Stimulated activated CD8-positive, alpha-beta memory T cell treated with anti-CD3 and anti-CD28 coated beads, Interleukin-4, amount 100 ng/mL, for 1 hour (primary cell): ENCODE data around the gene TMEM161B.
"Not testable (repeated sequence)": the region's sequence is repeated elsewhere in the genome, so short reads cannot be mapped to it uniquely, and the experiment has no call there.

Source experiments
- DNase-seq, 2 donors: peaks; one replicate each; pipeline ENCODE4 v3.0.0-alpha.2; 2020; ENCODE audit warnings: low read depth in 2 of 2, low spot score in 1 of 2

The TMEM161B gene

GRCh38 chr5:88268385-88269184 lies at the start of gene TMEM161B:
Gene TMEM161B, minus strand, starts transcription at chr5:88268845. Its CDS starts 122 bp downstream, at chr5:88268723.
- peak; percentile 88 to 91 for DNase-seq

- DNase-seq, result no peak
Observed at GRCh38 chr5:88304356-88304755, 35.7 kb upstream of the TMEM161B start.

- no peak for DNase-seq
Observed at GRCh38 chr5:88298425-88298824, 29.8 kb upstream of the TMEM161B start.

- no peak for DNase-seq
Observed at GRCh38 chr5:88290801-88291200, 22.2 kb upstream of the TMEM161B start.

- no peak for DNase-seq
Observed at GRCh38 chr5:88288528-88289197, 20.0 kb upstream of the TMEM161B start.

- DNase-seq, result no peak
Observed at GRCh38 chr5:88287846-88288527, 19.3 kb upstream of the TMEM161B start.

GRCh38 chr5:88287302-88287701 lies 18.7 kb upstream of the TMEM161B start:
- DNase-seq, result no peak

GRCh38 chr5:88283690-88284089 lies 15.0 kb upstream of the TMEM161B start:
- no peak for DNase-seq

GRCh38 chr5:88281322-88281721 lies 12.7 kb upstream of the TMEM161B start:
- DNase-seq, result no peak

DNA sequence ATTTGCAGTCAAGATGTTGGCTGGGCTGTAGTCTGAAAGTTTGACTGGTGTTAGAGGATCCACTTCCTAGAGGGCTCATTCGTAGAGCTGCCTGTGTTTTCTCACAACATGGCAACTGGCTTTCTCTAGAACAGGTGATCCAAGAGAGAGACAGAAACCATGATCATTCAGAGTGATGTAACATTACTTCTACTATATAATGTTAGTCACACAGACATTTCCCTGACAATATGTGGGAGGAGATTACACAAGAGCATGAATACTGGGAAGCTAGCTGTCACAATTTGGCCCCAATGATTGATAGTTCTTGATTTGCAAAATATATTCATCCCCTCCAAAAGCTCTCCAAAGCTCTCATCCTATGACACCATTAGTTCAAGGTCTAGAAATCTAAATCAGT lies 10.9 kb upstream of the TMEM161B start:
- no peak for DNase-seq

- no peak for DNase-seq
Observed at GRCh38 chr5:88276378-88276777, 7.7 kb upstream of the TMEM161B start.

GRCh38 chr5:88275581-88275980 lies 6.9 kb upstream of the TMEM161B start:
- DNase-seq, result no peak

- DNase-seq, result no peak
Observed at GRCh38 chr5:88269222-88269771, 652 bp upstream of the TMEM161B start.

DNA sequence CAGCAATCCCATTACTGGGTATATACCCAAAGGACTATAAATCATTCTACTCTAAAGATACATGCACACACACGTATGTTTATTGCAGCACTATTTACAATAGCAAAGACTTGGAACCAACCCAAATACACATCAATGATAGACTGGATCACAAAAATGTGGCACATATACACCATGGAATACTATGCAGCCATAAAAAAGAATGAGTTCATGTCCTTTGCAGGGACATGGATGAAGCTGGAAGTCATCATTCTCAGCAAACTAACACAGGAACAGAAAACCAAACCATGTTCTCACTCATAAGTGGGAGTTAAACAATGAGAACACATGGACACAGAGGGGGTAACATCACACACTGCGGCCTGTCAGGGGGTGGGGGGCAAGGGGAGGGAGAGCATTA lies 4.1 kb downstream of the TMEM161B start:
- not testable (repeated sequence) for DNase-seq

DNA sequence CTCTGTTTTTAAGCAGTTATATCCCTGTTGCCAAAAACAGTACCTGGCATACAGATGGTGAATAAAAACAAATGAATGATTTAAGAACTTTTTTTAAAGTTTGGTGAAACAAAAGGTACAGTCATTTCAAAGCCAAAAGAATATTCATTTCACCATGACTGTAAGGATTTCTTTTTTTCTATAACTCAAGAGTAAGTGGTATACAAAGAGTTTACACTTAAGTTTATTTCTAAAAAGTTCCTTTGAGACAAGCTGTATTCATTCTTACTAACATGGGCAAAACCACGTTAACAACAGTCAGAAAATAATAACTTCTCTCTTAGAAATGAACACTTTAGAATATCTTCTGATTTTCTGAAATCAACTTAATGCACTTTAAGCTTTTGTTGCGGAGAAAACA lies 5.3 kb downstream of the TMEM161B start:
- DNase-seq, result no peak

- DNase-seq, result no peak
Observed at GRCh38 chr5:88262116-88262515, 6.5 kb downstream of the TMEM161B start.

GRCh38 chr5:88258636-88259035 lies 10.0 kb downstream of the TMEM161B start:
- DNase-seq, result no peak

DNA sequence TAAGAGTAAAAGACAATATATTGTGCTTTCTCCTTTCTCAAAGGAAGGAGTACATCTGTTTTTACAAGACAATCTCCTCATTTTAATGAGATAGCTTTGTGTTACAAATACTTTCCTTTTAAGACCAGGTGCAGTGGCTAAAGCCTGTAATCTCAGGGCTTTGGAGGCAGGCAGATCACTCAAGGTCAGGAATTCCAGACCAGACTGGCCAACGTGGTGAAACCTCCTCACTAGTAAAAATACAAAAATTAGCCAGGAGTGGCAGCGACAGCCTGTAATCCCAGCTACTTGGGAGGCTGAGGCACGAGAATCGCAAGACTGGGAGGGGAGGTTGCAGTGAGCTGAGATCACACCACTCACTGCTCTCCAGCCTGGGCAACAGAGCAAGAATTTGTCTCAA lies 11.8 kb downstream of the TMEM161B start:
- DNase-seq, result no peak

- DNase-seq, result no peak
Observed at GRCh38 chr5:88256037-88256436, 12.6 kb downstream of the TMEM161B start.

GRCh38 chr5:88254320-88254719 lies 14.3 kb downstream of the TMEM161B start:
- DNase-seq, result no peak

- no peak for DNase-seq
Observed at GRCh38 chr5:88251048-88251711, 17.5 kb downstream of the TMEM161B start.
